GM18511 (cell line): ENCODE data around the gene KRT80.
"Not testable (repeated sequence)": the region's sequence is repeated elsewhere in the genome, so short reads cannot be mapped to it uniquely, and the experiment has no call there.

ENCODE experiments used
- ATAC-seq: cut with Tn5 transposase; IDR thresholded peaks from one replicate; pipeline ENCODE4 v1.9.1; 2021; ENCODE audit warnings: mild to moderate bottlenecking, moderate library complexity; ENCODE audit not compliant: unreplicated experiment

The KRT80 gene

DNA sequence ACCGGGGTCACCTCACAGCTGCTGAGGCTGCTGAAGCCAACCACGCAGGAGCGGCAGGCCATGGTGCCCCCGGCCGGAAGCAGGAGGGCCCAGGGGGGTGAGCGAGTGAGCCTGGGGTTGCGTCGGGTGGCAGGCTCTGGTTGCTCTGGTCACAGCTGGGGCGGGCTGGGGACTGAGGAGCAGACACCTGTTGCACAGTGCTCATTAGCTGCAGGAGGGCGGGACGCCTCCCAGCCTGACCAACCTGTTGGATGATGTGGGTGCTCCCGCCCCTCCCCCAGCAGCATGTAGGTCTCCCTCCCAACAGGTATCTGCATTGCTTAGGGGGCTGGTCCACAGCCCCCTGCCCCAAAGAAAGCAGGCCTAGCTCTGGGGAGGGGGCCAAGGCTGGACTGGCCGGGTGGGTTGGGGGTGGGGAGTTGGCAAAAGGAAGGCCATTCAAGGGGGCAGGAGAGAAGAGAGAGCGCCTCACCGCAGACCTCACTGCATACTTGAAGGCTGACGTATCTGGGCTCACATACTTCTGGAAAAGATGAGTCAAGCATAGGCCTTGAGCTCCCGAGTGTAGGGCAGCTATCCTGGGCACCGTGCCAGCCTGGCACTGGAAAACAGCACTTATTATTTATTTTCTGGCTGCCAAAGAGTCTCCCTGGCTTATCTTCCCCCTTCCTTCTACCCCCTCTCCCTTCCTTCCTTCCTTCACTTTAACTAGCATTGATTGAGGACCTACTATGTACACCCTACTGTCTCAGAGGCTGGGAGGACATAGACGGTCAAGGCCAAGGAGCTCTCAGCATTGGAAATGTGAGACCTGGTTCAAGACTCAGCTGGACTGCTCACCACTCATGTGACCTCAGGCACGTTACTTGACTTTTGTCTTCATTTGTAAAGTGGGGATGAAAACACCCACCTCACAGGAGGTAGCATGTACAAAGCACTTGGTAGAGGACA, at the start of gene KRT80:
TSS of gene KRT80 (minus strand) at position 174 of the 951 bp plus-strand sequence. CDS start at position 62, 112 bp downstream.
- no peak for ATAC-seq

- no peak for ATAC-seq
These were observed 49.5 kb upstream of the KRT80 start for GRCh38 chr12:52241205-52241842.

GRCh38 chr12:52240247-52240646, 48.4 kb upstream of the KRT80 start:
- ATAC-seq = not testable (repeated sequence)

- no peak for ATAC-seq
These were observed 48.0 kb upstream of the KRT80 start for GRCh38 chr12:52239767-52240166.

- ATAC-seq = no peak
These were observed 47.3 kb upstream of the KRT80 start for GRCh38 chr12:52238916-52239646.

DNA sequence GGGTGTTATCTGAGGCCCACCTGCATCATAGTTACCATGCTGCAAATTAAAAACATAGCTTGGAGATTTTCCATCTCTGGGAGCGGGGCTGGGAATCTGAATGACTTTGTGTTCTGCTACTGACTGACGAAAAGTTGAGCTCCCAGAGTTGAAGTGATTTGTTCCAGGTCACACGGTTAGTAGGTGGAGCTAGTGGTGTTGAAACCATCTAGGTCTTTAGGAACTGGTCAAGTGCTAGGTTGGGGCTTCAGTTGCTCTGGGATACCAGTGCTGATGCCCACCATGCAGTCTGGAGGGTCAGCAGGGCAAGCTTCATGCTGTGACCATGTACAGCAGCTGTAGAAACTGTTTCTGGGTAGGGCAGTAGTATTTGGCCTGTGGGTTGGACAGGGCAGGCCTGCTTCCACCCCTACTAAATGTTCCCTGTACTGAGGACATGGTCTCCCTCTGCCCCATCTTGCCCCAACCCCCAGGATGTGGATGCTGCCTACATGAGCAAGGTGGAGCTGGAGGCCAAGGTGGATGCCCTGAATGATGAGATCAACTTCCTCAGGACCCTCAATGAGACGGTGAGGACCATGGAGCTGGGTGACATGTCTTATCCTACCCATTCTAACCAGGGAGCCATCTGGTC, 46.5 kb upstream of the KRT80 start:
- ATAC-seq = no peak

GRCh38 chr12:52236386-52237050, 44.7 kb upstream of the KRT80 start:
- ATAC-seq = no peak

DNA sequence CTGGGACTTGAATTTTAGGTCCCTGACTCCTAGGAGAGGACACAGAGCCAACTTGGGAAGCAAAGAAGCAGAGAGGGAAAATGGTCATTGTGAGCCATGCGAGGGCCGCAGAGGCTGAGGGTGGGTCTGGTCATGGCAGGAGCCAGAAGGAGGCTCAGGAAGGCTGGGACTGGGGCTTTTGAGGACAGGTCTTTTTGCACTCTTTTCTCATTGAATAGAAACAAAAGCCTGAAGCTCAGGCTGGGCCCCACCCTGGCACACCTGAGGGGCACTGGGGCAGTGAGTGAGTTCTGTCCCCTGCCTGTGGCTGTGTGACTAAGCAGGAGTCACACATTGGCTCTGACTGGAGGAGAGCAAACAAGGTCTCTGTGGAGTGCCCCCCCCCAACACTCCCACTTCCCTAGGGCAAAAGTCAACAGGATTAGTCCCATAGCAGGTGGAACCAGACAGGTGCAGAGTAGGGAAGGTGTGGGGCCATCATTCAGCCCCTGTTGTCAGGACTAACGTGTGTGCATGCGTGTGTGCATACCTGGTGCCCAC, 44.1 kb upstream of the KRT80 start:
- ATAC-seq = no peak

GRCh38 chr12:52235001-52235764, 43.4 kb upstream of the KRT80 start:
- ATAC-seq = no peak

- ATAC-seq = no peak
These were observed 42.5 kb upstream of the KRT80 start for GRCh38 chr12:52234223-52234810.

GRCh38 chr12:52233462-52234207, 41.8 kb upstream of the KRT80 start:
- no peak for ATAC-seq

DNA sequence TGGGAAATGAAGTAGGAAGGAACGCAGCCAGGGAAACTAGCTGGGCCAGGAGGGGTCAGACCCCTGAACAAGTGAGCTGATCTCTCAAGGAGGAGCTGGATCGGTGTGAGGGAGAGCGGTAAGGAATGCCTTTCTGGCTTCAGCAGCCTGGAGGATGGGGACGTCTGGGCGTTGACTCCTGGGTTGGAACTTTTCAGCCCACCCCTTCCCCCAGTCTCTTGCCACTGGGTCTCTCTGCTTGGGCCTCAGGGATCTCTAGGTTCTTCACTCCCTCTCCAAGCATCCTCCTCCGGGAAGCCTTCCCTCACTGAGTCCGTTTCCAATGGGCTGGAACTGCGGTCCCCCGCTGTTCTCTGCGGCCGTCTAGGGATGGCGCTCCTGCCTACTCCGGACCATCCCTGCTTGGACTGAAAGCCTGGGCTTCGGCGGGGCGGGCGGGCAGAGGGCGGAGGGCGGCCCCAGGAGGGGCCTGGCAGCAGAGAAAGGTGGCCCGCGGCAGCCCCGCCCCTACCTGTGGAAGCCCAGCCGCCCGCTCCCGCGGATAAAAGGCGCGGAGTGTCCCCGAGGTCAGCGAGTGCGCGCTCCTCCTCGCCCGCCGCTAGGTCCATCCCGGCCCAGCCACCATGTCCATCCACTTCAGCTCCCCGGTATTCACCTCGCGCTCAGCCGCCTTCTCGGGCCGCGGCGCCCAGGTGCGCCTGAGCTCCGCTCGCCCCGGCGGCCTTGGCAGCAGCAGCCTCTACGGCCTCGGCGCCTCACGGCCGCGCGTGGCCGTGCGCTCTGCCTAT, 41.1 kb upstream of the KRT80 start, which contains the start of gene KRT7:
TSS of gene KRT7 (plus strand) at position 570 of the 788 bp plus-strand sequence. CDS start at position 624, 54 bp downstream.
- no peak for ATAC-seq

- ATAC-seq = no peak
These were observed 40.4 kb upstream of the KRT80 start for GRCh38 chr12:52232203-52232673.

- ATAC-seq = no peak
These were observed 39.7 kb upstream of the KRT80 start for GRCh38 chr12:52231305-52232202.

GRCh38 chr12:52230364-52231281, 38.8 kb upstream of the KRT80 start:
- no peak for ATAC-seq
